Measurements from ENCODE around the gene NUDT6.

DNA sequence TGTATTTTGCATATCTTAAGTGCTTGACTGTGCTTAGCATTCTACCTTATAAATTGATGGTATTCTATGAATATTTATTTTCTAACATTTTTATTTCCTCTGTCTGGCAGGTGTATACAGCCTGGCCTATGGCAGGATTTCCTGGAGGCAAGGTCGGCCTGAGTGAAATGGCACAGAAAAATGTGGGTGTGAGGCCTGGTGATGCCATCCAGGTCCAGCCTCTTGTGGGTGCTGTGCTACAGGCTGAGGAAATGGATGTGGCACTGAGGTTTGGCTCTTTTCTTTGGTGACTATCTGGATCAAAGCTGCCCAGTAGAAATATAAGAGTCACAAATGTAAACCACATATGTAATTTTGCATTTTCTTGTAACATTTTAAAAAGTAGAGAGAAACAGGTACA, 6.5 kb upstream of the NUDT6 start:
- TF ChIP-seq CTCF (IDR thresholded peaks at IDR 0.05) (no peak), POLR2A (IDR thresholded peaks at IDR 0.05) (no peak)
